ENCODE results near the gene MAP4K5.

DNA sequence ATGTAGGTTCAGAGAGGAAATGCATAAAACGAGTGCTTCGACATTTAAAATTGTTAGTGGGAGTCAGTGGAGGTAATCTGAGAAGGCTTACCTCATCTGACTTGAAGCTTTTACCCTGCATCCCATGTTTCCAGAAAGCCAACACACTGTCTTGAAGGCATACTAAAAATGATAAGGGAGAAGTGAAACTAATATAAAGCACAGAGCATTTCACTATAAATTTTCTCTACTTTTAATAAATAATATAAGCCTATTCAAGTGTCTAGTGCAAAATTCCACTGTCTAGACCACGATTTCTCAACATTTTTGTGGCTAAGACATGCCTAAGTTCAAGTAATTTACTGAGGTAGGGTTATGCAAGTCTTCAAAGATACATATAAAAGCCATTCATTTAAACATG lies 106.6 kb downstream of the MAP4K5 start:
- TF ChIP-seq, protein P1, sequence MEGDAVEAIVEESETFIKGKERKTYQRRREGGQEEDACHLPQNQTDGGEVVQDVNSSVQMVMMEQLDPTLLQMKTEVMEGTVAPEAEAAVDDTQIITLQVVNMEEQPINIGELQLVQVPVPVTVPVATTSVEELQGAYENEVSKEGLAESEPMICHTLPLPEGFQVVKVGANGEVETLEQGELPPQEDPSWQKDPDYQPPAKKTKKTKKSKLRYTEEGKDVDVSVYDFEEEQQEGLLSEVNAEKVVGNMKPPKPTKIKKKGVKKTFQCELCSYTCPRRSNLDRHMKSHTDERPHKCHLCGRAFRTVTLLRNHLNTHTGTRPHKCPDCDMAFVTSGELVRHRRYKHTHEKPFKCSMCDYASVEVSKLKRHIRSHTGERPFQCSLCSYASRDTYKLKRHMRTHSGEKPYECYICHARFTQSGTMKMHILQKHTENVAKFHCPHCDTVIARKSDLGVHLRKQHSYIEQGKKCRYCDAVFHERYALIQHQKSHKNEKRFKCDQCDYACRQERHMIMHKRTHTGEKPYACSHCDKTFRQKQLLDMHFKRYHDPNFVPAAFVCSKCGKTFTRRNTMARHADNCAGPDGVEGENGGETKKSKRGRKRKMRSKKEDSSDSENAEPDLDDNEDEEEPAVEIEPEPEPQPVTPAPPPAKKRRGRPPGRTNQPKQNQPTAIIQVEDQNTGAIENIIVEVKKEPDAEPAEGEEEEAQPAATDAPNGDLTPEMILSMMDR (IDR thresholded peaks at IDR 0.05), result no peak
- TF ChIP-seq POLR2A (IDR thresholded peaks at IDR 0.05) (no peak), EP300 (IDR thresholded peaks at IDR 0.05; ENCODE audit: low read depth) (no peak), POLR2AphosphoS5 (IDR thresholded peaks at IDR 0.05) (no peak)

Data from transverse colon (tissue), 4 donors.